A549 (cell line): ENCODE results near the gene HDDC2. TPM values are rescaled to one million over a fixed set of nuclear protein-coding genes. Genes with fewer than 3 reads are reported as not detected.

ENCODE experiments used
- ATAC-seq, 2 experiments: fragments of 200-7000 bp in 1 of 2; fragments of >200 bp in 1 of 2; cut with Nextera tagmentation in 1 of 2; cut with Tn5 transposase in 1 of 2; 3 replicates each; pipeline versions ENCODE4 v1.8.0 to v1.9.1; 2018 to 2020; ENCODE audit warnings: mild to moderate bottlenecking in 1 of 2, moderate library complexity in 1 of 2
- CTCF ChIA-PET: fragments of 300-600 bp; sonication (Branson Sonifier 250); formaldehyde crosslinking; extraction: SDS; loops from one replicate; lab custom pipeline; 2021; ENCODE audit warnings: antibody characterized with exemption, inconsistent platforms; lab: Yijun Ruan, JAX
- POLR2A ChIA-PET: fragments of 350-600 bp; formaldehyde crosslinking; extraction: SDS; loops from one replicate; lab custom pipeline; 2021; ENCODE audit warnings: antibody characterized with exemption, inconsistent platforms; lab: Yijun Ruan, JAX
- DNase-seq, 2 experiments: peaks; one replicate each; pipeline versions ENCODE4 v3.0.0 to v3.0.0-alpha.2; 2011 to 2016; ENCODE audit warnings: low read depth in 1 of 2, low spot score in 1 of 2
- FAIRE-seq: peaks from 2 replicates; lab custom pipeline; 2011; peaks lifted over from hg19 to GRCh38; lab: Jason Lieb, UNC
- H3K27ac ChIP-seq, 2 experiments: fragments of >200 bp; sonication (Bioruptor Twin); formaldehyde crosslinking; 3 replicates each; pipeline ENCODE4 v1.5.1; 2016 to 2017
- H3K4me1 ChIP-seq: fragments of >200 bp; sonication (Bioruptor Twin); formaldehyde crosslinking; 3 replicates; pipeline ENCODE4 v1.6.1; 2016
- H3K4me2 ChIP-seq: fragments of >200 bp; sonication (Bioruptor Twin); formaldehyde crosslinking; 3 replicates; pipeline ENCODE4 v1.6.1; 2016
- H3K4me3 ChIP-seq: fragments of >200 bp; sonication (Bioruptor Twin); formaldehyde crosslinking; 3 replicates; pipeline ENCODE4 v1.5.1; 2016
- H3K9me3 ChIP-seq: fragments of >200 bp; sonication (Bioruptor Twin); formaldehyde crosslinking; 3 replicates; pipeline ENCODE4 v1.6.1; 2016
- CBX2 ChIP-seq: fragments of 200-600 bp; sonication (generic); IDR thresholded peaks from 2 replicates; pipeline ENCODE4 v1.6.1; 2016; ENCODE audit warnings: low read depth, mild to moderate bottlenecking, borderline replicate concordance
- CBX8 ChIP-seq: fragments of 200-600 bp; sonication (generic); IDR thresholded peaks from 2 replicates; pipeline ENCODE4 v1.6.1; 2016
- EHF ChIP-seq: fragments of 250-450 bp; sonication (Bioruptor Pico); IDR thresholded peaks from 2 replicates; pipeline ENCODE4 v1.5.0; 2020; ENCODE audit warnings: mild to moderate bottlenecking
- HOXA7 ChIP-seq: fragments of 250-450 bp; sonication (Bioruptor Pico); IDR thresholded peaks from 2 replicates; pipeline ENCODE4 v1.5.0; 2020; ENCODE audit warnings: mild to moderate bottlenecking, moderate library complexity
- HOXB13 ChIP-seq: fragments of 250-450 bp; sonication (Bioruptor Pico); IDR thresholded peaks from 2 replicates; pipeline ENCODE4 v1.5.0; 2020; ENCODE audit warnings: low read depth, mild to moderate bottlenecking, moderate library complexity
- JUNB ChIP-seq: fragments of >200 bp; sonication (Bioruptor Twin); formaldehyde crosslinking; IDR thresholded peaks from 2 replicates; pipeline ENCODE4 v1.6.1; 2016
- MAFK ChIP-seq: fragments of 450-650 bp; IDR thresholded peaks from 2 replicates; pipeline ENCODE4 v1.6.1; 2014; ENCODE audit not compliant: partially characterized antibody
- MAZ ChIP-seq: fragments of 150-350 bp; IDR thresholded peaks from 2 replicates; pipeline ENCODE4 v1.6.1; 2014; ENCODE audit warnings: antibody characterized with exemption, low read depth, low read length, borderline replicate concordance
- MYC ChIP-seq: IDR thresholded peaks from 2 replicates; pipeline ENCODE4 v1.6.1; 2012; ENCODE audit warnings: mild to moderate bottlenecking, inconsistent platforms, low read length, improper control_type of control experiment, borderline replicate concordance
- POLR2A ChIP-seq: IDR thresholded peaks from 2 replicates; pipeline ENCODE4 v1.6.1; 2012; ENCODE audit warnings: mild to moderate bottlenecking, low read length
- RARB ChIP-seq: fragments of 250-450 bp; sonication (Bioruptor Pico); IDR thresholded peaks from 2 replicates; pipeline ENCODE4 v1.8.0; 2021; ENCODE audit warnings: mild to moderate bottlenecking, moderate library complexity
- RFX5 ChIP-seq: fragments of 450-650 bp; IDR thresholded peaks from 2 replicates; pipeline ENCODE4 v1.7.1; 2014; ENCODE audit warnings: antibody characterized with exemption, mild to moderate bottlenecking, moderate library complexity
- USF2 ChIP-seq: fragments of 450-650 bp; IDR thresholded peaks from 2 replicates; pipeline ENCODE4 v1.6.1; 2014; ENCODE audit warnings: antibody characterized with exemption
- ZC3H11A ChIP-seq: fragments of 450-650 bp; IDR thresholded peaks from 2 replicates; pipeline ENCODE4 v1.6.1; 2014; ENCODE audit warnings: antibody characterized with exemption, mild to moderate bottlenecking
- WGBS: methylation state at CpG from one replicate; pipeline ENCODE4 v1.1.6; 2017; ENCODE audit errors: missing lambda C conversion rate; 5-methylcytosine and 5-hydroxymethylcytosine counted together
- polyA plus RNA-seq, 4 experiments: library from polyadenylated mRNA; depleted of rRNA in 3 of 4; stranded (reverse); fragments of >200 nt; fragmentation: RNase III in 1 of 4; extraction: RNeasy Plus Mini Kit Qiagen cat#74134 plus additional on column Dnase treatment in 1 of 4; gene quantifications; 2 replicates in 3 of 4; 3 replicates in 1 of 4; pipeline ENCODE4 v1.2.3, GENCODE V29; 2011 to 2017
- TF ChIP-seq, protein P1 (sequence below): fragments of 250-450 bp; sonication (Bioruptor Pico); IDR thresholded peaks from 2 replicates; pipeline ENCODE4 v1.5.0; 2021; ENCODE audit warnings: mild to moderate bottlenecking, moderate library complexity, borderline replicate concordance
- TF ChIP-seq, protein P2 (sequence below): fragments of >200 bp; sonication (Bioruptor Twin); formaldehyde crosslinking; IDR thresholded peaks from 3 replicates; pipeline ENCODE4 v1.6.1; 2016
- TF ChIP-seq, protein P3 (sequence below): IDR thresholded peaks from 2 replicates; pipeline ENCODE4 v1.6.1; 2012

Gene HDDC2
- polyA plus RNA-seq, 2 of the 4 experiments (the other 2 are of a cell fraction): 107 to 216 TPM

GRCh38 chr6:125337706-125338105 is 35.9 kb upstream of the HDDC2 start:
- no peak for TF ChIP-seq HOXA7 (CRISPR knock-in tag)
- no peak for TF ChIP-seq POLR2A
- TF ChIP-seq CBX8: no peak
- no peak for TF ChIP-seq ZC3H11A
- TF ChIP-seq, protein P1, sequence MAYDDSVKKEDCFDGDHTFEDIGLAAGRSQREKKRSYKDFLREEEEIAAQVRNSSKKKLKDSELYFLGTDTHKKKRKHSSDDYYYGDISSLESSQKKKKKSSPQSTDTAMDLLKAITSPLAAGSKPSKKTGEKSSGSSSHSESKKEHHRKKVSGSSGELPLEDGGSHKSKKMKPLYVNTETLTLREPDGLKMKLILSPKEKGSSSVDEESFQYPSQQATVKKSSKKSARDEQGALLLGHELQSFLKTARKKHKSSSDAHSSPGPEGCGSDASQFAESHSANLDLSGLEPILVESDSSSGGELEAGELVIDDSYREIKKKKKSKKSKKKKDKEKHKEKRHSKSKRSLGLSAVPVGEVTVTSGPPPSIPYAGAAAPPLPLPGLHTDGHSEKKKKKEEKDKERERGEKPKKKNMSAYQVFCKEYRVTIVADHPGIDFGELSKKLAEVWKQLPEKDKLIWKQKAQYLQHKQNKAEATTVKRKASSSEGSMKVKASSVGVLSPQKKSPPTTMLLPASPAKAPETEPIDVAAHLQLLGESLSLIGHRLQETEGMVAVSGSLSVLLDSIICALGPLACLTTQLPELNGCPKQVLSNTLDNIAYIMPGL: no peak
- no peak for TF ChIP-seq USF2
- TF ChIP-seq RARB (CRISPR knock-in tag): no peak
- no peak for TF ChIP-seq CBX2
- CTCF ChIA-PET: interaction anchor here (0.6 to 1.2 kb wide), 2 partner anchors 13 to 688 kb away, joined by 3 read pairs; no protein-coding TSS in a partner anchor
- ATAC-seq (no peak), FAIRE-seq (no peak), DNase-seq (no peak)
- POLR2A ChIA-PET: no interaction called here
- H3K27ac ChIP-seq: no peak overlapping the region
- no peaks in the 10 kb centered on the region; the same call in 2 of the 3 replicates for H3K9me3 ChIP-seq
- 50% methylated on average over 6 of the region's 6 CpGs for WGBS
- H3K4me2 ChIP-seq: no peak overlapping the region
- H3K4me1 ChIP-seq: no peaks in the 10 kb centered on the region
- H3K4me3 ChIP-seq: no peak overlapping the region

DNA sequence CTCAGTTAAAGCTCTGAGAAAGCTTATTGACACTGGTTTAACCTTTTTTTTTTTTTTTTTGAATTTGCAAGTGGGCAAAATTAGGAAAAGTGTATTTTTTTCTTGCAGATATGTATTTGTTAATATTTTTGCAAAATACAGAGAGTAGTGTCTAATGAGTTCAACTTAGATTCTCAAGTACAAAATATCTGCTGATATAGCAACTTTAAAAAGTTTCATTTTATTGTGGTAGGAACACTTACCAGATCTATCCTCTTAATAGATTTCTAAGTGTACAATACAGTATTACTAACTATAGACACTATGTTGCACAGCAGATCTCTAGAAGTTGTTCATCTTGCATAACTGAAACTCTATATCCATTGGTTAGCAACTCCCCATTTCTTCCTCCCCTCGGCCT is 30.9 kb upstream of the HDDC2 start:
- ChIA-PET POLR2A (no interaction called here), CTCF (no interaction called here)
- Histone ChIP-seq H3K4me3 (no peak overlapping the region), H3K27ac (no peak overlapping the region), H3K9me3 (no peaks in the 10 kb centered on the region; the same call in 2 of the 3 replicates), H3K4me1 (no peaks in the 10 kb centered on the region), H3K4me2 (no peak overlapping the region)
- ATAC-seq (no peak), FAIRE-seq (no peak), DNase-seq (no peak)
- WGBS: 62% methylated on average over 1 of the region's 1 CpG
- TF ChIP-seq, protein P2, sequence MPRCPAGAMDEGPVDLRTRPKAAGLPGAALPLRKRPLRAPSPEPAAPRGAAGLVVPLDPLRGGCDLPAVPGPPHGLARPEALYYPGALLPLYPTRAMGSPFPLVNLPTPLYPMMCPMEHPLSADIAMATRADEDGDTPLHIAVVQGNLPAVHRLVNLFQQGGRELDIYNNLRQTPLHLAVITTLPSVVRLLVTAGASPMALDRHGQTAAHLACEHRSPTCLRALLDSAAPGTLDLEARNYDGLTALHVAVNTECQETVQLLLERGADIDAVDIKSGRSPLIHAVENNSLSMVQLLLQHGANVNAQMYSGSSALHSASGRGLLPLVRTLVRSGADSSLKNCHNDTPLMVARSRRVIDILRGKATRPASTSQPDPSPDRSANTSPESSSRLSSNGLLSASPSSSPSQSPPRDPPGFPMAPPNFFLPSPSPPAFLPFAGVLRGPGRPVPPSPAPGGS: no peak
- TF ChIP-seq POLR2A (no peak), MAFK (peak; percentile 67), MAZ (no peak), HOXB13 (CRISPR knock-in tag) (no peak)

- H3K4me2 ChIP-seq: no peak overlapping the region
- H3K9me3 ChIP-seq: no peaks in the 10 kb centered on the region
- 36% methylated on average over 2 of the region's 2 CpGs for WGBS
- ChIA-PET POLR2A (no interaction called here), CTCF (interaction anchor here (4.1 kb wide), 1 partner anchor 12 kb away, joined by 13 read pairs; no protein-coding TSS in a partner anchor)
- ATAC-seq (no peak), FAIRE-seq (no peak), DNase-seq (no peak)
- H3K4me3 ChIP-seq: no peak overlapping the region
- no peak overlapping the region for H3K27ac ChIP-seq
- no peak for TF ChIP-seq MYC
- no peak for TF ChIP-seq RFX5
- no peak for TF ChIP-seq EHF (CRISPR knock-in tag)
- TF ChIP-seq JUNB: no peak
- TF ChIP-seq, protein P3, sequence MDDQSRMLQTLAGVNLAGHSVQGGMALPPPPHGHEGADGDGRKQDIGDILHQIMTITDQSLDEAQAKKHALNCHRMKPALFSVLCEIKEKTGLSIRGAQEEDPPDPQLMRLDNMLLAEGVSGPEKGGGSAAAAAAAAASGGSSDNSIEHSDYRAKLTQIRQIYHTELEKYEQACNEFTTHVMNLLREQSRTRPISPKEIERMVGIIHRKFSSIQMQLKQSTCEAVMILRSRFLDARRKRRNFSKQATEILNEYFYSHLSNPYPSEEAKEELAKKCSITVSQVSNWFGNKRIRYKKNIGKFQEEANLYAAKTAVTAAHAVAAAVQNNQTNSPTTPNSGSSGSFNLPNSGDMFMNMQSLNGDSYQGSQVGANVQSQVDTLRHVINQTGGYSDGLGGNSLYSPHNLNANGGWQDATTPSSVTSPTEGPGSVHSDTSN: no peak
- no peaks in the 10 kb centered on the region for H3K4me1 ChIP-seq
Observed at GRCh38 chr6:125325586-125325985, 23.8 kb upstream of the HDDC2 start.

GRCh38 chr6:125323376-125323775 is 21.6 kb upstream of the HDDC2 start:
- ChIA-PET POLR2A (no interaction called here), CTCF (interaction anchor here (1.4 to 4.1 kb wide), 3 partner anchors 9 to 447 kb away, joined by 3 to 13 read pairs (median 3); no protein-coding TSS in a partner anchor)
- FAIRE-seq (no peak), DNase-seq (no peak), ATAC-seq (no peak)
- H3K9me3 ChIP-seq: no peaks in the 10 kb centered on the region
- H3K4me2 ChIP-seq: no peak overlapping the region
- no peak overlapping the region for H3K27ac ChIP-seq
- no peak for TF ChIP-seq MYC
- no peak overlapping the region for H3K4me3 ChIP-seq
- WGBS: 39% methylated on average over 2 of the region's 2 CpGs
- no peaks in the 10 kb centered on the region for H3K4me1 ChIP-seq
